SK-N-SH (cell line): ENCODE results near the gene TEKT5. TPM values are rescaled to one million over a fixed set of nuclear protein-coding genes. Genes with fewer than 3 reads are reported as not detected.
A peak's percentile ranks its signal among the peaks of the same experiment; 100 is the strongest.

Experiments used
- CTCF ChIA-PET: fragments of 300-600, 350-600 bp; formaldehyde crosslinking; extraction: SDS; loops from one replicate; lab custom pipeline; 2021; lab: Yijun Ruan, JAX
- POLR2A ChIA-PET: fragments of 350-600 bp; sonication (Branson Sonifier 250); formaldehyde crosslinking; extraction: SDS; loops from one replicate; lab custom pipeline; 2020; ENCODE audit warnings: antibody characterized with exemption, inconsistent platforms; lab: Yijun Ruan, JAX
- DNase-seq: peaks from one replicate; pipeline ENCODE4 v3.0.0; 2012
- H2AFZ ChIP-seq: fragments of 200-600 bp; sonication (generic); 2 replicates; pipeline ENCODE4 v1.8.1; 2016; ENCODE audit warnings: antibody characterized with exemption, mild to moderate bottlenecking, low read depth
- H3F3A ChIP-seq: fragments of 200-600 bp; sonication (generic); replicated peaks from 2 replicates; pipeline ENCODE3; 2016; ENCODE audit warnings: antibody characterized with exemption, mild to moderate bottlenecking; ENCODE audit not compliant: insufficient read depth
- H3K27ac ChIP-seq, 2 experiments: fragments of 200-500 bp in 1 of 2; fragments of 200-600 bp in 1 of 2; sonication (Bioruptor generic) in 1 of 2; sonication (generic), shearing (Covaris generic) in 1 of 2; 2 replicates each; pipeline versions ENCODE4 v1.5.1 to v1.6.1; 2014 to 2016; ENCODE audit warnings: low read depth in 2 of 2, inconsistent platforms in 1 of 2, low read length in 1 of 2, mild to moderate bottlenecking in 1 of 2, mixed read lengths in 1 of 2
- H3K27me3 ChIP-seq: fragments of 200-600 bp; sonication (generic), shearing (Covaris generic); 2 replicates; pipeline ENCODE4 v1.6.1; 2016; ENCODE audit warnings: mixed run types; ENCODE audit not compliant: insufficient read depth
- H3K36me3 ChIP-seq, 2 experiments: fragments of 200-500 bp in 1 of 2; fragments of 200-600 bp in 1 of 2; sonication (Bioruptor generic) in 1 of 2; sonication (generic) in 1 of 2; replicated peaks in 1 of 2; 2 replicates each; pipeline versions ENCODE3 to v1.5.1; 2014 to 2016; ENCODE audit warnings: low read length in 1 of 2, mild to moderate bottlenecking in 1 of 2; ENCODE audit not compliant: insufficient read depth in 2 of 2, control insufficient read depth in 1 of 2
- H3K4me1 ChIP-seq, 2 experiments: fragments of 200-500 bp in 1 of 2; fragments of 200-600 bp in 1 of 2; sonication (Bioruptor generic) in 1 of 2; sonication (generic), shearing (Covaris generic) in 1 of 2; 2 replicates each; pipeline versions ENCODE4 v1.5.1 to v1.6.1; 2014 to 2016; ENCODE audit warnings: low read depth in 1 of 2, low read length in 1 of 2, mixed run types in 1 of 2; ENCODE audit not compliant: insufficient read depth in 2 of 2, control insufficient read depth in 1 of 2
- H3K4me2 ChIP-seq: fragments of 200-600 bp; sonication (generic), shearing (Covaris generic); 2 replicates; pipeline ENCODE4 v1.6.1; 2017; ENCODE audit warnings: mixed run types
- H3K4me3 ChIP-seq, 2 experiments: fragments of 200-500 bp in 1 of 2; fragments of 200-600 bp in 1 of 2; sonication (Bioruptor generic) in 1 of 2; sonication (generic), shearing (Covaris generic) in 1 of 2; 2 replicates each; pipeline versions ENCODE4 v1.5.1 to v1.8.1; 2014 to 2016; ENCODE audit warnings: low read depth in 2 of 2, inconsistent platforms in 1 of 2, low read length in 1 of 2, mild to moderate bottlenecking in 1 of 2, mixed read lengths in 1 of 2, moderate library complexity in 1 of 2
- H3K79me2 ChIP-seq: fragments of 200-600 bp; sonication (generic); 2 replicates; pipeline ENCODE4 v1.8.1; 2017; ENCODE audit warnings: mild to moderate bottlenecking; ENCODE audit not compliant: insufficient read depth
- H3K9ac ChIP-seq: fragments of 200-600 bp; sonication (generic); 2 replicates; pipeline ENCODE4 v1.6.1; 2017; ENCODE audit warnings: mixed run types
- H3K9me2 ChIP-seq: fragments of 200-600 bp; sonication (generic); 2 replicates; pipeline ENCODE4 v1.6.1; 2017; ENCODE audit warnings: mixed run types
- H3K9me3 ChIP-seq: fragments of 200-600 bp; sonication (generic); 2 replicates; pipeline ENCODE4 v1.6.1; 2017; ENCODE audit warnings: mixed run types, mild to moderate bottlenecking, moderate library complexity
- H4K20me1 ChIP-seq: fragments of 200-600 bp; sonication (generic); 2 replicates; pipeline ENCODE4 v1.6.1; 2017; ENCODE audit warnings: mild to moderate bottlenecking, mixed run types; ENCODE audit not compliant: insufficient read depth
- CTCF ChIP-seq: fragments of 200-600 bp; sonication (generic); IDR thresholded peaks from 2 replicates; pipeline ENCODE4 v1.6.1; 2017; ENCODE audit warnings: antibody characterized with exemption, mild to moderate bottlenecking, moderate library complexity
- ELF1 ChIP-seq: IDR thresholded peaks from 2 replicates; pipeline ENCODE4 v1.4.0; 2012
- FOSL2 ChIP-seq: IDR thresholded peaks from 2 replicates; pipeline ENCODE4 v1.4.0; 2012; ENCODE audit warnings: low read depth, mild to moderate bottlenecking, moderate library complexity, borderline replicate concordance
- FOXM1 ChIP-seq: IDR thresholded peaks from 2 replicates; pipeline ENCODE4 v1.4.0; 2012; ENCODE audit warnings: low read depth, mild to moderate bottlenecking
- GATA2 ChIP-seq: sonication (generic); formaldehyde crosslinking; IDR thresholded peaks from 2 replicates; pipeline ENCODE4 v1.5.0; 2020; ENCODE audit warnings: mild to moderate bottlenecking, missing genetic modification reagents
- IRF3 ChIP-seq: fragments of 150-350 bp; IDR thresholded peaks from 2 replicates; pipeline ENCODE4 v1.6.1; 2016; ENCODE audit warnings: mild to moderate bottlenecking, low read depth, low read length
- JUND ChIP-seq: IDR thresholded peaks from 2 replicates; pipeline ENCODE4 v1.4.0; 2012
- MAX ChIP-seq: IDR thresholded peaks from 2 replicates; pipeline ENCODE4 v1.4.0; 2012; ENCODE audit warnings: low read depth
- MEF2A ChIP-seq: IDR thresholded peaks from 2 replicates; pipeline ENCODE4 v1.4.0; 2012; ENCODE audit warnings: low read depth, borderline replicate concordance
- MXI1 ChIP-seq: IDR thresholded peaks from 2 replicates; pipeline ENCODE4 v1.6.1; 2012; ENCODE audit warnings: mild to moderate bottlenecking, low read depth, low read length, improper control_type of control experiment
- POLR2AphosphoS5 ChIP-seq: IDR thresholded peaks from 2 replicates; pipeline ENCODE4 v1.6.1; 2012; ENCODE audit warnings: low read depth, low read length
- RAD21 ChIP-seq: IDR thresholded peaks from 2 replicates; pipeline ENCODE4 v1.6.1; 2012; ENCODE audit warnings: mild to moderate bottlenecking, low read length
- SIN3A ChIP-seq: IDR thresholded peaks from 2 replicates; pipeline ENCODE4 v1.6.1; 2012; ENCODE audit warnings: low read depth, mild to moderate bottlenecking, low read length, moderate library complexity, borderline replicate concordance
- SMC3 ChIP-seq: IDR thresholded peaks from 2 replicates; pipeline ENCODE4 v1.6.1; 2012; ENCODE audit warnings: low read depth, low read length, improper control_type of control experiment
- TAF1 ChIP-seq: IDR thresholded peaks from 2 replicates; pipeline ENCODE4 v1.6.1; 2012; ENCODE audit warnings: low read depth, mild to moderate bottlenecking, low read length, moderate library complexity, borderline replicate concordance
- YY1 ChIP-seq: IDR thresholded peaks from 2 replicates; pipeline ENCODE4 v1.4.0; 2012; ENCODE audit warnings: low read depth, mild to moderate bottlenecking
- WGBS: methylation state at CpG from one replicate; pipeline ENCODE4 v1.1.6; 2017; ENCODE audit warnings: low lambda C conversion rate; 5-methylcytosine and 5-hydroxymethylcytosine counted together
- polyA plus RNA-seq, 3 experiments: library from polyadenylated mRNA; depleted of rRNA; stranded (reverse); fragments of >200 nt; gene quantifications; 2 replicates each; pipeline ENCODE4 v1.2.3, GENCODE V29; 2012

The TEKT5 gene
- polyA plus RNA-seq, 1 of the 3 experiments (the other 2 are of a cell fraction), result not detected

GRCh38 chr16:10579965-10580882, 114.5 kb downstream of the TEKT5 start, which contains the start of gene EMP2:
EMP2 (minus strand) TSS chr16:10580598; CDS start chr16:10547617, 32,981 bp downstream.
- Histone ChIP-seq H3K36me3 (no peaks in the 10 kb centered on the region), H3K4me1 (peaks cover 7 to 35% of the 10 kb centered on the region in 2 experiments; a peak in 2 of 4 replicates), H3K27ac (peak within 1 kb of the TSS in 1 of 2 experiments; percentile 30; a peak in 2 of 4 replicates), H3F3A (no peaks in the 10 kb centered on the region), H3K9ac (peak within 1 kb of the TSS; percentile 78), H3K4me3 (peak within 1 kb of the TSS; percentile 65 to 81), H2AFZ (peak within 1 kb of the TSS; percentile 98), H4K20me1 (0 out of 2 replicates have a peak, but pooled peaks cover 3% of the 10 kb centered on the region), H3K4me2 (peak within 1 kb of the TSS; percentile 100), H3K79me2 (no peaks in the 10 kb centered on the region)
- POLR2A ChIA-PET, result interaction anchor here (0.8 to 2.1 kb wide), 2 partner anchors 9 to 37 kb away, joined by 3 to 5 read pairs; no protein-coding TSS in a partner anchor
- WGBS, result under 1% methylated on average over 51 of the region's 91 CpGs
- DNase-seq, result peak; percentile 95
- TF ChIP-seq SIN3A, result no peak
- 0 out of 2 replicates have a peak, but pooled peaks have one; percentile 14 for TF ChIP-seq TAF1
- peak; percentile 25; the same call in 1 of the 2 replicates for TF ChIP-seq SMC3
- 0 out of 2 replicates have a peak, but pooled peaks have one; percentile 26 for TF ChIP-seq YY1
- TF ChIP-seq JUND, result no peak
- TF ChIP-seq RAD21, result peak; percentile 33
- TF ChIP-seq MAX, result peak; percentile 60; the same call in 1 of the 2 replicates
- TF ChIP-seq CTCF, result peak; percentile 67
- TF ChIP-seq, all 33 proteins: peak for 6
- CTCF ChIA-PET, result interaction anchor here (0.7 to 2.7 kb wide), 22 partner anchors 9 to 1458 kb away, joined by 3 to 12 read pairs (median 4); no protein-coding TSS in a partner anchor
- H3K9me2 ChIP-seq, result no peaks in the 10 kb centered on the region
- no peaks in the 10 kb centered on the region for H3K27me3 ChIP-seq
- H3K9me3 ChIP-seq, result no peaks in the 10 kb centered on the region

GRCh38 chr16:10579575-10579964, 115.2 kb downstream of the TEKT5 start:
- no peak overlapping the region; a peak in 1 of 4 replicates for H3K27ac ChIP-seq
- H3K4me3 ChIP-seq, result peak overlapping the region; percentile 65 to 81
- TF ChIP-seq FOXM1 (no peak), POLR2AphosphoS5 (no peak), SMC3 (no peak), ELF1 (no peak), MXI1 (no peak), FOSL2 (no peak), GATA2 (CRISPR knock-in tag) (no peak), MEF2A (no peak), IRF3 (no peak), CTCF (no peak)
- 0 out of 2 replicates have a peak, but pooled peaks cover 3% of the 10 kb centered on the region for H4K20me1 ChIP-seq
- no peaks in the 10 kb centered on the region for H3K79me2 ChIP-seq
- no peaks in the 10 kb centered on the region for H3K36me3 ChIP-seq
- no peaks in the 10 kb centered on the region for H3K27me3 ChIP-seq
- peaks cover 7 to 35% of the 10 kb centered on the region in 2 experiments; a peak in 2 of 4 replicates for H3K4me1 ChIP-seq
- H3K4me2 ChIP-seq, result peak overlapping the region; percentile 100
- no peaks in the 10 kb centered on the region for H3K9me2 ChIP-seq
- no peak for DNase-seq
- H3K9me3 ChIP-seq, result no peaks in the 10 kb centered on the region
- CTCF ChIA-PET, result interaction anchor here (0.8 to 5.7 kb wide), 14 partner anchors 9 to 339 kb away, joined by 3 to 22 read pairs (median 6); no protein-coding TSS in a partner anchor
- H3F3A ChIP-seq, result no peaks in the 10 kb centered on the region
- POLR2A ChIA-PET, result interaction anchor here (2.1 kb wide), 1 partner anchor 38 kb away, joined by 5 read pairs; no protein-coding TSS in a partner anchor
- no CpG with 5 or more reads among the region's 6 CpGs for WGBS
- H3K9ac ChIP-seq, result peak overlapping the region; percentile 78; the same call in 1 of the 2 replicates
- H2AFZ ChIP-seq, result peak overlapping the region; percentile 98
